Thyroid gland (tissue), 4 donors: ENCODE measurements around the gene CCNQ. TPM values are rescaled to one million over a fixed set of nuclear protein-coding genes. Genes with fewer than 3 reads are reported as not detected.

Source experiments
- DNase-seq, 2 donors: peaks; one replicate each; pipeline ENCODE4 v3.0.0-alpha.2; 2019
- H3K27ac ChIP-seq, 3 donors: fragments of 200-600 bp; sonication (generic); 1 replicate in 2 of 3; 2 replicates in 1 of 3; pipeline ENCODE4 v1.5.1; 2016 to 2019; ENCODE audit warnings: mild to moderate bottlenecking in 1 of 3, moderate library complexity in 1 of 3
- H3K27me3 ChIP-seq: fragments of 200-600 bp; sonication (generic); one replicate; pipeline ENCODE4 v1.5.1; 2019
- H3K36me3 ChIP-seq, 2 donors: fragments of 200-600 bp; sonication (generic); one replicate each; pipeline ENCODE4 v1.5.1; 2016 to 2019
- H3K4me1 ChIP-seq, 2 donors: fragments of 200-600 bp; sonication (generic); one replicate each; pipeline ENCODE4 v1.5.1; 2017 to 2019
- H3K4me3 ChIP-seq, 3 donors: fragments of 200-600 bp; sonication (generic); replicated peaks in 1 of 3; 1 replicate in 2 of 3; 2 replicates in 1 of 3; pipeline ENCODE4 v1.5.1; 2016; ENCODE audit warnings: mild to moderate bottlenecking in 1 of 3
- H3K9me3 ChIP-seq: fragments of 200-600 bp; sonication (generic); one replicate; pipeline ENCODE4 v1.5.1; 2017
- CTCF ChIP-seq, 6 experiments: fragments of 200-600 bp in 3 of 6; fragments of 450-650 bp in 3 of 6; sonication (generic) in 3 of 6; IDR thresholded peaks; one replicate each; pipeline ENCODE4 v1.5.1; 2016 to 2019; ENCODE audit warnings: antibody characterized with exemption in 6 of 6, mild to moderate bottlenecking in 2 of 6, inconsistent platforms in 1 of 6, moderate library complexity in 1 of 6
- POLR2A ChIP-seq, 2 donors: fragments of 450-650 bp; IDR thresholded peaks; one replicate each; pipeline ENCODE4 v1.6.1; 2017; ENCODE audit warnings: antibody characterized with exemption in 2 of 2, mild to moderate bottlenecking in 2 of 2, moderate library complexity in 1 of 2
- WGBS, 2 donors: methylation state at CpG; one replicate each; pipeline ENCODE4 v1.1.5; 2017; 5-methylcytosine and 5-hydroxymethylcytosine counted together
- intact Hi-C: fragments of 100-400 bp; cut with DNase I; formaldehyde crosslinking; loops from one replicate; pipeline ENCODE4 v1.15.1; 2023
- total RNA-seq, 4 donors: library from RNA; depleted of rRNA; stranded (reverse); fragments of >200 nt; gene quantifications; one replicate each; pipeline ENCODE4 v1.2.3, GENCODE V29; 2016

The CCNQ gene
- total RNA-seq, 4 donors from 2014 or later: 22.0 to 43.3 (median 33.0) TPM

GRCh38 chrX:153642051-153642654 lies 43.2 kb upstream of the CCNQ start:
- Histone ChIP-seq H3K9me3 (no peaks in the 10 kb centered on the region), H3K4me3 (no peak overlapping the region), H3K27me3 (peaks cover 10% of the 10 kb centered on the region), H3K36me3 (no peaks in the 10 kb centered on the region), H3K27ac (no peak overlapping the region), H3K4me1 (peaks cover 0 to 12% of the 10 kb centered on the region in 2 donors)
- TF ChIP-seq CTCF (IDR thresholded peaks at IDR 0.05) (no peak), POLR2A (IDR thresholded peaks at IDR 0.05) (no peak)
- intact Hi-C loops: no loop called here
- no CpG with 5 or more reads among the region's 62 CpGs for WGBS, 2 donors
- no peak for DNase-seq

- no peak for DNase-seq
- 0 to 8% methylated on average over 3 to 8 of the region's 8 CpGs for WGBS, 2 donors
- Histone ChIP-seq H3K36me3 (no peaks in the 10 kb centered on the region), H3K4me1 (peaks cover 0 to 7% of the 10 kb centered on the region in 2 donors), H3K9me3 (no peaks in the 10 kb centered on the region), H3K27ac (no peak overlapping the region), H3K27me3 (peaks cover 8% of the 10 kb centered on the region), H3K4me3 (no peak overlapping the region)
- TF ChIP-seq POLR2A (IDR thresholded peaks at IDR 0.05) (no peak), CTCF (IDR thresholded peaks at IDR 0.05) (no peak)
- intact Hi-C loops: no loop called here
Measured at GRCh38 chrX:153641627-153642026, 42.7 kb upstream of the CCNQ start.

- no peak for DNase-seq
- WGBS, 2 donors: 64 to 73% methylated on average over 3 to 7 of the region's 26 CpGs
- Histone ChIP-seq H3K27ac (no peak overlapping the region), H3K36me3 (no peaks in the 10 kb centered on the region), H3K4me3 (no peak overlapping the region), H3K9me3 (no peaks in the 10 kb centered on the region), H3K4me1 (peaks cover 0 to 7% of the 10 kb centered on the region in 2 donors), H3K27me3 (peaks cover 1% of the 10 kb centered on the region)
- intact Hi-C loops: no loop called here
- TF ChIP-seq POLR2A (IDR thresholded peaks at IDR 0.05) (no peak), CTCF (IDR thresholded peaks at IDR 0.05) (no peak)
Measured at GRCh38 chrX:153640736-153641575, 42.0 kb upstream of the CCNQ start.

- Histone ChIP-seq H3K4me3 (no peak overlapping the region), H3K36me3 (no peaks in the 10 kb centered on the region), H3K27me3 (no peaks in the 10 kb centered on the region), H3K4me1 (peaks cover 0 to 7% of the 10 kb centered on the region in 2 donors), H3K27ac (no peak overlapping the region), H3K9me3 (no peaks in the 10 kb centered on the region)
- no peak for DNase-seq
- TF ChIP-seq CTCF (IDR thresholded peaks at IDR 0.05) (no peak), POLR2A (IDR thresholded peaks at IDR 0.05) (no peak)
- WGBS, 2 donors: 70 to 100% methylated on average over 2 to 3 of the region's 23 CpGs
- intact Hi-C loops: no loop called here
Measured at GRCh38 chrX:153640045-153640686, 41.2 kb upstream of the CCNQ start.
